ENCODE data around the gene PRSS23. TPM values are rescaled to one million over a fixed set of nuclear protein-coding genes. Genes with fewer than 3 reads are reported as not detected.
"Not testable (repeated sequence)": the region's sequence is repeated elsewhere in the genome, so short reads cannot be mapped to it uniquely, and the experiment has no call there.

The PRSS23 gene
- total RNA-seq, 4 donors from 2014 or later, result 13.0 to 29.1 (median 18.9) TPM

DNA sequence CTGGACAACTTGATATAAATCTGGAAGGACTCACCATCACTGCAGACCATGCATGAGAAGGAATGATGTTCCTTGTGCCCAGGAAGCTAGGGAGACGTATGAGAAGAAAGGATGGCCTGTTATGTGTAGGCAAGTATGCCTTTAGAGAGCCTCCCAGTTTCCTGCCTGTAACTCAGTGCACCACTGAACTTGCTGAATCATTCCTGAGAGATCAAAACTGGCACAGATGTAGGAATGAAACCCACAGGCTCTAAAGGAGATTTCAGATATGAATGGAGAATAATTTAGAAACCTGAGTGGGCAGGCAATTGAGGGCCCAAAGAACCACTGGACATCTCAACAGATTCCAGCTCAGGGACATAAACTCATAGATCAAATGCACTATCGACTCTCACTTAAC lies 38.4 kb upstream of the PRSS23 start:
- Histone ChIP-seq H3K27ac (no peak overlapping the region), H3K4me3 (no peak overlapping the region), H3K36me3 (no peaks in the 10 kb centered on the region), H3K27me3 (no peaks in the 10 kb centered on the region), H3K4me1 (no peaks in the 10 kb centered on the region), H3K9me3 (no peaks in the 10 kb centered on the region)
- TF ChIP-seq POLR2A (IDR thresholded peaks at IDR 0.05), result no peak
- TF ChIP-seq POLR2AphosphoS5 (IDR thresholded peaks at IDR 0.05), result no peak
- no peak for TF ChIP-seq EP300 (IDR thresholded peaks at IDR 0.05)
- TF ChIP-seq, protein P1, sequence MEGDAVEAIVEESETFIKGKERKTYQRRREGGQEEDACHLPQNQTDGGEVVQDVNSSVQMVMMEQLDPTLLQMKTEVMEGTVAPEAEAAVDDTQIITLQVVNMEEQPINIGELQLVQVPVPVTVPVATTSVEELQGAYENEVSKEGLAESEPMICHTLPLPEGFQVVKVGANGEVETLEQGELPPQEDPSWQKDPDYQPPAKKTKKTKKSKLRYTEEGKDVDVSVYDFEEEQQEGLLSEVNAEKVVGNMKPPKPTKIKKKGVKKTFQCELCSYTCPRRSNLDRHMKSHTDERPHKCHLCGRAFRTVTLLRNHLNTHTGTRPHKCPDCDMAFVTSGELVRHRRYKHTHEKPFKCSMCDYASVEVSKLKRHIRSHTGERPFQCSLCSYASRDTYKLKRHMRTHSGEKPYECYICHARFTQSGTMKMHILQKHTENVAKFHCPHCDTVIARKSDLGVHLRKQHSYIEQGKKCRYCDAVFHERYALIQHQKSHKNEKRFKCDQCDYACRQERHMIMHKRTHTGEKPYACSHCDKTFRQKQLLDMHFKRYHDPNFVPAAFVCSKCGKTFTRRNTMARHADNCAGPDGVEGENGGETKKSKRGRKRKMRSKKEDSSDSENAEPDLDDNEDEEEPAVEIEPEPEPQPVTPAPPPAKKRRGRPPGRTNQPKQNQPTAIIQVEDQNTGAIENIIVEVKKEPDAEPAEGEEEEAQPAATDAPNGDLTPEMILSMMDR (IDR thresholded peaks at IDR 0.05), result no peak
- 81% methylated on average over 2 of the region's 2 CpGs for WGBS
- no peak for DNase-seq (ENCODE audit: low spot score in 2 of 2)

DNA sequence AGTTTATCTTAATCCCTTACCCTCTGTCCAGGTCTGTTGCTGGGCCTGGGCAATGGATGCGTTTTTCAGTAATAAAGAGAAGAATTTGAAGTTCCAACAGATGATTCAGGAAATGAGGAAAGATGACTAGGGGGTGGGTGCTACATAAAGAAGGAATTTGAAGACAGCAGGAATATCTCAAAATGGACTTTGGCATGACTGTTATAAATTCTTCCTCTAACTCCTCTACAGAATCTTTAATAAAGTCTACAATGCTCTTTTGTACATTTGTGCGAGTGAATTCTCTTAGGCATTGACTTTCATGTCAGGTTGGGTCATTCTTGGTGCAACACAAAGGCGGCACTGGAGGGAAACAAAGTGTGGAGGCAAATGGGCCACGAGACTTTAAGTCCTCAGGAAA lies 35.1 kb upstream of the PRSS23 start:
- DNase-seq (ENCODE audit: low spot score in 2 of 2), result no peak
- WGBS, result 92% methylated on average over 4 of the region's 4 CpGs

DNA sequence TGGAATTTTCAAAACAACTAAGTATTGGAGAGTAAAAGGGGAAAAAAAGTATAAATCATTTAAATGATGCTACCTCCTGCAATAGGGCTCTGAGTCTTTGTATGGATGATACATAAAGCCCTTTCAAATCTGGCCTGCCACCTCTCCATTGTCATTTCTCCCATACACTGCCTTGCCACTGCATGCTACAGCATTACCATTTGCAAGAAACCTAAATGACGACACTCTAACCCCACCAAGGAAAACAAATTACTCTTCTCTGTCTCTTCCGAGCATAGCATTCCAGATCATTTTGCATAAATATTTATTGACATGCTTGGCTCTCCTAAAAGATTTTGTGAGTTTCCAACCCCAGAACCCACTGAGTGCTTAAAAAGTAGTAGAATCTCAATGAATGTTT lies 34.5 kb upstream of the PRSS23 start:
- no peak for TF ChIP-seq POLR2A (IDR thresholded peaks at IDR 0.05)
- TF ChIP-seq POLR2AphosphoS5 (IDR thresholded peaks at IDR 0.05), result no peak
- TF ChIP-seq, protein P1 (IDR thresholded peaks at IDR 0.05), result no peak
- TF ChIP-seq EP300 (IDR thresholded peaks at IDR 0.05), result no peak
- no peak for DNase-seq (ENCODE audit: low spot score in 2 of 2)
- WGBS, result 96% methylated on average over 2 of the region's 2 CpGs
- no peak overlapping the region for H3K27ac ChIP-seq
- H3K9me3 ChIP-seq, result no peaks in the 10 kb centered on the region
- no peak overlapping the region for H3K4me3 ChIP-seq
- no peaks in the 10 kb centered on the region for H3K4me1 ChIP-seq
- no peaks in the 10 kb centered on the region for H3K36me3 ChIP-seq
- no peaks in the 10 kb centered on the region for H3K27me3 ChIP-seq

More for the DNA sequence above, 35.1 kb upstream of the PRSS23 start:
- Histone ChIP-seq H3K36me3 (no peaks in the 10 kb centered on the region), H3K9me3 (no peaks in the 10 kb centered on the region), H3K4me1 (no peaks in the 10 kb centered on the region), H3K27me3 (no peaks in the 10 kb centered on the region), H3K27ac (no peak overlapping the region), H3K4me3 (no peak overlapping the region)
- TF ChIP-seq, protein P1 (IDR thresholded peaks at IDR 0.05), result no peak
- no peak for TF ChIP-seq EP300 (IDR thresholded peaks at IDR 0.05)
- no peak for TF ChIP-seq POLR2A (IDR thresholded peaks at IDR 0.05)

DNA sequence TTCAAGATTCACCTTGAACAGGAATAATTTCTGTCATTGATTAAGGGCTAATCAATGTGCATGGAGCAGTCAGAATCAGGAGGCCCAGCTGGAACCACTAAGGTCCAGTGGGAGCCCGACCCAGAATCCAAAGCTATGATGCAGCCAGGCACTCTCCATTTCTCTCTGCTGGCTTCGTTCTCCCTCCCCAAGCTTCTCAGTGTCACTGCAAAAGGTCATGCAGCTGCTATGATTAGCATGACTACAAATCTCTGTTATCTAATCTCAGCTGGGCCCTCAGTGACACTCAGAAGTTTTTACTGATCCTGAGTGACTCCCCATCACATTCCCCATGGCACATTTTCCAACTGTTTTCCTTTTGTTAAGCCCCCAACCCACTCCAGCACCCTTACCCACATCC lies 31.1 kb upstream of the PRSS23 start:
- Histone ChIP-seq H3K36me3 (no peaks in the 10 kb centered on the region), H3K9me3 (no peaks in the 10 kb centered on the region), H3K27ac (no peak overlapping the region), H3K27me3 (no peaks in the 10 kb centered on the region), H3K4me3 (no peak overlapping the region), H3K4me1 (no peaks in the 10 kb centered on the region)
- 64% methylated on average over 2 of the region's 2 CpGs for WGBS
- no peak for DNase-seq (ENCODE audit: low spot score in 2 of 2)
- no peak for TF ChIP-seq POLR2AphosphoS5 (IDR thresholded peaks at IDR 0.05)
- TF ChIP-seq, protein P1 (IDR thresholded peaks at IDR 0.05), result no peak
- TF ChIP-seq POLR2A (IDR thresholded peaks at IDR 0.05), result no peak
- TF ChIP-seq EP300 (IDR thresholded peaks at IDR 0.05), result no peak

DNA sequence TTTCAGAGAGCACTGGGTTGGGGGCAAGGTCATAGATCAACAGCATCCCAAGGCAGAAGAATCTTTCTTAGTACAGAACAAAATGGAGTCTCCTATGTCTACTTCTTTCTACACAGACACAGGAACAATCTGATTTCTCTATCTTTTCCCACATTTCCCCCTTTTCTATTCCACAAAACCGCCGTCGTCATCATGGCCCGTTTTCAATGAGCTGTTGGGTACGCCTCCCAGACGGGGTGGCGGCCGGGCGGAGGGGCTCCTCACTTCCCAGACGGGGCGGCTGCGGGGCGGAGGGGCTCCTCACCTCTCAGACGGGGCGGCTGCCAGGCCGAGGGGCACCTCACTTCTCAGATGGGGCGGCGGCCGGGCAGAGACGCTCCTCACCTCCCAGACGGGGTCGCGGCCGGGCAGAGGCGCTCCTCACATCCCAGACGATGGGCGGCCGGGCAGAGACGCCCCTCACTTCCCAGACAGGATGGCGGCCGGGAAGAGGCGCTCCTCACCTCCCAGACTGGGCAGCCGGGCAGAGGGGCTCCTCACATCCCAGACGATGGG lies 29.8 kb upstream of the PRSS23 start:
- WGBS, result 96% methylated on average over 16 of the region's 34 CpGs
- not testable (repeated sequence) for H3K36me3 ChIP-seq; H3K4me3 ChIP-seq; H3K9me3 ChIP-seq; H3K27me3 ChIP-seq; DNase-seq (ENCODE audit: low spot score in 2 of 2); H3K27ac ChIP-seq; H3K4me1 ChIP-seq

DNA sequence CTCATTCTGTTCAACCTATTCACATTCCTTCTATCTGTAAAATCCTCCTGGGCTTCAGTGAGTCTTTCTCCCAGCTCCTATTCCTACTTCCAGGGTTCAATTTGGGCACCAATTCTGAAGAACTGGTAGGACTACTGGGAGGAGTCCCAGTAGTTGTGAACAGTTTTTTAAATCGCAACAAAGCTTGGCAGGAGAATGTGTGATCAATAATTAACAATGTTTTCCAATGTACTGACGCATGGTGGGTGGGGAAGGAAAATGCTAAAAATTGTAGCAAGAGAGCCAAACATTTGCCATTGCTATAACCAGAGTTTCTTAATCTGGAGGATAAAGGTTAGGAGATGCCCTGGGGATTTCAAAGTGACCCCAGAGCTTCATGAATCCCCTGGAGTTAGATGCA lies 27.3 kb upstream of the PRSS23 start:
- DNase-seq (ENCODE audit: low spot score in 2 of 2), result no peak
- peaks cover 7% of the 10 kb centered on the region for H3K4me1 ChIP-seq
- 74% methylated on average over 2 of the region's 2 CpGs for WGBS
- no peak overlapping the region for H3K4me3 ChIP-seq
- TF ChIP-seq POLR2A (IDR thresholded peaks at IDR 0.05) (no peak), EP300 (IDR thresholded peaks at IDR 0.05) (no peak), POLR2AphosphoS5 (IDR thresholded peaks at IDR 0.05) (no peak)
- TF ChIP-seq, protein P1 (IDR thresholded peaks at IDR 0.05), result no peak
- H3K27ac ChIP-seq, result no peak overlapping the region
- H3K36me3 ChIP-seq, result no peaks in the 10 kb centered on the region
- no peaks in the 10 kb centered on the region for H3K9me3 ChIP-seq
- no peaks in the 10 kb centered on the region for H3K27me3 ChIP-seq

Data from suprapubic skin (tissue), 4 donors.